HUDEP-2 (cell line): ENCODE measurements around the gene TRIM31.
A peak's percentile ranks its signal among the peaks of the same experiment; 100 is the strongest.

Source experiments
- DNase-seq, 76 experiments: peaks; one replicate each; lab custom pipeline; 2025; ENCODE audit not compliant: unreplicated experiment in 76 of 76; lab: John Stamatoyannopoulos, UW

TRIM31 gene

DNA sequence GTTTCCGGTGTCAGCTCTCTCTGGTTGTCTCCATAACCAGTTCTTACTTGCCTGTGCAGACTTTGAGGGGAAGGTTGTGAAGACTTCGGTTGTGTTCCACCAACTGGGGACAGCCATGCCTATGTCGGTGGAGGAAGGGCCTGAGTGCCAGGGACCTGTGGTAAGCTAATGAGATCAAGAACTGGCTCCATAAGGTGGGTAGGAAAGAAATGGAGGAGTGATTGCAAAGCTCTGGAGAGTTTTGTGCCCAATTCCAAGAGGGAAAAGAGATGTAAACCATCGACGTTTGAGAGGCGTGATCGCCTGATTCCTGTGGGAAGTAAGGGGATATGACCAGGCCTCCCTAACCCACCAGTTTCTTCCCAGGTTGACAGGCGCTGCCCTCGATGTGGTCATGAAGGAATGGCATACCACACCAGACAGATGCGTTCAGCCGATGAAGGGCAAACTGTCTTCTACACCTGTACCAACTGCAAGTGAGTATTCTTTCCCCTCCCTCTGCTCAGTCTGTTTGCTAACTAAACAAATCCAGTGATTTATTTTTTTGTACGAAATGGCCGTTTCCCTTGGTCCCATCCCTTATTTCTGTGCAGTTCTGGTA, 50.9 kb downstream of the TRIM31 start:
- DNase-seq: peak in 16 of 76 experiments; percentile 10 to 64 (median 23)

- peak in 74 of 76 experiments; percentile 58 to 97 (median 90) for DNase-seq
Observed at GRCh38 chr6:30061092-30061857, 51.6 kb downstream of the TRIM31 start, which contains the start of gene POLR1H. Gene POLR1H, plus strand, starts transcription at chr6:30061265. Its CDS starts 260 bp downstream, at chr6:30061525.

DNA sequence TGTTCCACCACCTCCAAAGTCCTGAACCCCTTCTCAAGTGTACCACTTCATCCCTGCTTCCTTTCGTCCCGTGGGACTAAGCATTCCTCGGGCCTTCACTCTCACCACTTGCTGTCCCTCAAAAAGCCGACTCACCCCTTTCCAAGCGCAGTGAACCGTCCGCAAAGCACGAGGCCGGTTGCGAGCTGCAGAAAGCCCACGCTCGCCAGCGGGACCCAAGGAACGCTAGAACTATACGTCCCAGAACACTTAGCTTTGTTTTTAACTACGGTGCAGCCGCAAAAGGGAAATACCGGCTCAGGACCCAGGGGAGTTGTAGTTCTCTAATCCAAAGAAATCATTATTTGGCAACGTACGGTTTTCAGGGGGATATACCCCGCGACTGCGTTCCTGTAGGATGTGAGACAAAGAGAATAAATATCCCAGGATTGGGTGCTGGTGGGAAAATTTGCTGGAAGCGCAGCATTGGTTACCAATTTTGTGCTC, 52.2 kb downstream of the TRIM31 start:
- DNase-seq: peak in 23 of 76 experiments; percentile 7 to 62 (median 22)

GRCh38 chr6:30055513-30055912, 57.4 kb downstream of the TRIM31 start:
- DNase-seq: no peak

DNA sequence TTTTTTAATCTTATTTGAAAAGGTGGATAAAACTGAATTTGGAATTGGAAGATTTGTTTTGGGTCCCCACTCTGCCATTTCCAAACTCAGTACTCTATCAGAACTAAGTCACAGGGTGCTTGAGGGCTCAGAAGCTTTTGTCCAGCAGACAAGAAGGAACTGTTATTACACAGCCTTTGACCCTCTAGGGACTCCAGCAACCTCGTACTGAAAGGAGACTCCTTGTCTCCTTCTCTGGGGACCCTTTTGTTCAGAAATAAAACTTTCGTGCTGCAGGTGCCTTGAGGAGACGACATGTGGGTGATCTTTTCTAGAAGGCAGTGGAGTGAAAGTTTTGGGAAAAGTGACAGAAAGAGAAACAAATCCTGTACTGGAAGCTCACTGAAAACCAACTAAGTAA, 59.2 kb downstream of the TRIM31 start:
- no peak for DNase-seq
